K562 (cell line): ENCODE data around the gene PI4KA. TPM values are rescaled to one million over a fixed set of nuclear protein-coding genes. Genes with fewer than 3 reads are reported as not detected.

Experiments
- ARHGAP35 ChIP-seq: fragments of 450-650 bp; IDR thresholded peaks from 2 replicates; pipeline ENCODE4 v1.6.1; 2018; ENCODE audit not compliant: partially characterized antibody
- BCOR ChIP-seq: fragments of 450-650 bp; IDR thresholded peaks from 2 replicates; pipeline ENCODE4 v1.6.1; 2016
- HBP1 ChIP-seq: fragments of 450-650 bp; formaldehyde crosslinking; IDR thresholded peaks from 2 replicates; pipeline ENCODE4 v1.4.0; 2022; ENCODE audit warnings: missing genetic modification characterization
- HIVEP1 ChIP-seq: fragments of 250-450 bp; sonication (Bioruptor Pico); IDR thresholded peaks from 2 replicates; pipeline ENCODE4 v1.4.0; 2020; ENCODE audit warnings: mild to moderate bottlenecking
- LEF1 ChIP-seq: fragments of 450-650 bp; IDR thresholded peaks from 2 replicates; pipeline ENCODE4 v1.6.1; 2016; ENCODE audit warnings: mild to moderate bottlenecking
- MAZ ChIP-seq, 2 experiments: fragments of 450-650 bp in 1 of 2; sonication (generic) in 1 of 2; formaldehyde crosslinking; IDR thresholded peaks in 1 of 2; conservative IDR thresholded peaks in 1 of 2; 2 replicates each; pipeline versions ENCODE4 v1.4.0 to v1.5.0; 2020; ENCODE audit warnings: mild to moderate bottlenecking in 1 of 2, missing genetic modification reagents in 1 of 2
- MCM7 ChIP-seq, 2 experiments: fragments of 450-650 bp; IDR thresholded peaks; 2 replicates each; pipeline ENCODE4 v1.6.1; 2016 to 2018
- MGA ChIP-seq: fragments of 450-650 bp; IDR thresholded peaks from 2 replicates; pipeline ENCODE4 v1.6.1; 2016; ENCODE audit warnings: mild to moderate bottlenecking, moderate library complexity
- POLR2G ChIP-seq: fragments of 200-400 bp; formaldehyde crosslinking; IDR thresholded peaks from 2 replicates; pipeline ENCODE4 v1.6.1; 2017; ENCODE audit warnings: low read depth, mild to moderate bottlenecking, antibody characterized with exemption, low read length, moderate library complexity
- SMAD4 ChIP-seq: fragments of 250-450 bp; sonication (Bioruptor Pico); conservative IDR thresholded peaks from 2 replicates; pipeline ENCODE4 v1.8.0; 2021; ENCODE audit warnings: inconsistent platforms, mild to moderate bottlenecking, moderate library complexity
- TAL1 ChIP-seq: fragments of 450-650 bp; IDR thresholded peaks from 2 replicates; pipeline ENCODE4 v1.6.1; 2016; ENCODE audit warnings: mild to moderate bottlenecking
- ZC3H4 ChIP-seq: sonication (generic); formaldehyde crosslinking; IDR thresholded peaks from 2 replicates; pipeline ENCODE4 v1.9.0; 2021; ENCODE audit warnings: missing genetic modification reagents, borderline replicate concordance
- ZNF140 ChIP-seq: fragments of 250-450 bp; sonication (Bioruptor Pico); IDR thresholded peaks from 2 replicates; pipeline ENCODE4 v1.8.0; 2021; ENCODE audit warnings: moderate library complexity, mild to moderate bottlenecking, inconsistent platforms
- ZNF398 ChIP-seq: fragments of 250-450 bp; sonication (Bioruptor Pico); IDR thresholded peaks from 2 replicates; pipeline ENCODE4 v1.8.0; 2021; ENCODE audit warnings: moderate library complexity, mild to moderate bottlenecking, inconsistent platforms
- ZNF586 ChIP-seq: fragments of 450-650 bp; formaldehyde crosslinking; conservative IDR thresholded peaks from 2 replicates; pipeline ENCODE4 v1.4.0; 2020; ENCODE audit warnings: mild to moderate bottlenecking, moderate library complexity
- polyA plus RNA-seq, 8 experiments: library from polyadenylated mRNA; depleted of rRNA in 4 of 8; stranded (reverse) in 5 of 8; unstranded in 3 of 8; fragments of >200 nt; fragmentation: Nextera tagmentation in 2 of 8; fragmentation: Illumina TruSeq in 1 of 8; extraction: Ambion mirVana in 2 of 8; extraction: Trizol in 1 of 8; gene quantifications; 2 replicates each; pipeline versions ENCODE4 v1.2.1 to v1.2.3, GENCODE V29; 2011 to 2014; ENCODE audit warnings: inconsistent platforms in 1 of 8, missing spikeins in 1 of 8
- total RNA-seq, 7 experiments: library from RNA; depleted of rRNA in 6 of 7; stranded (reverse); fragments of >200 nt in 6 of 7; fragmentation: Illumina TruSeq in 2 of 7; extraction: Trizol in 2 of 7; gene quantifications; 2 replicates each; pipeline versions ENCODE4 v1.2.1 to v1.2.3, GENCODE V29; 2011 to 2021; ENCODE audit warnings: low replicate concordance in 1 of 7

PI4KA gene
- total and polyA plus RNA-seq, 9 of the 15 experiments (the other 6 are each of a cell fraction or from before 2014, with no cell fraction given) = 7.3 to 187 (median 84.7) TPM

GRCh38 chr22:20657963-20658362 is 200.6 kb downstream of the PI4KA start (continued):
- 0 out of 2 replicates have a peak, but pooled peaks have one; percentile 1 for TF ChIP-seq MGA
- TF ChIP-seq MAZ (CRISPR knock-in tag; conservative IDR thresholded peaks at IDR 0.05 in 1 of 2, IDR thresholded peaks at IDR 0.05 in 1 of 2) = peak in 1 of 2 experiments; percentile 21; a peak in 1 of 4 replicates
- no peak for TF ChIP-seq ZNF140 (CRISPR knock-in tag)
- TF ChIP-seq POLR2G = no peak
- no peak for TF ChIP-seq HIVEP1 (CRISPR knock-in tag)
- 0 out of 2 replicates have a peak, but pooled peaks have one; percentile 13 for TF ChIP-seq ZNF586 (CRISPR knock-in tag)
- 0 out of 2 replicates have a peak, but pooled peaks have one; percentile 7 for TF ChIP-seq TAL1
- 0 out of 2 replicates have a peak, but pooled peaks have one; percentile 43 for TF ChIP-seq ZC3H4 (CRISPR knock-in tag)
- peak; percentile 82 to 84; a peak in 3 of 4 replicates for TF ChIP-seq MCM7 (IDR thresholded peaks at IDR 0.05)
- no peak for TF ChIP-seq BCOR
- peak; percentile 96 for TF ChIP-seq HBP1 (CRISPR knock-in tag)
- TF ChIP-seq ZNF398 (CRISPR knock-in tag) = no peak
- 0 out of 2 replicates have a peak, but pooled peaks have one; percentile 8 for TF ChIP-seq LEF1
- TF ChIP-seq ARHGAP35 = no peak
- TF ChIP-seq SMAD4 = no peak
